ENCODE results near the gene AIFM1. TPM values are rescaled to one million over a fixed set of nuclear protein-coding genes. Genes with fewer than 3 reads are reported as not detected.

AIFM1 gene
- total and polyA plus RNA-seq, 2 experiments from 2014 or later = 29.6 to 47.3 TPM

- Histone ChIP-seq H3K4me2 (no peak overlapping the region), H3K4me3 (no peak overlapping the region), H2AFZ (no peak overlapping the region), H3K9me2 (ENCODE audit: insufficient read depth) (no peaks in the 10 kb centered on the region), H3K27me3 (ENCODE audit: insufficient read depth) (no peaks in the 10 kb centered on the region), H3F3A (replicated peaks; ENCODE audit: low read depth) (no peaks in the 10 kb centered on the region), H3K4me1 (ENCODE audit: insufficient read depth) (no peaks in the 10 kb centered on the region), H4K20me1 (replicated peaks; ENCODE audit: insufficient read depth) (no peaks in the 10 kb centered on the region), H3K27ac (ENCODE audit: low read depth) (no peak overlapping the region), H3K36me3 (ENCODE audit: insufficient read depth) (no peaks in the 10 kb centered on the region; the same call in 1 of the 2 replicates), H3K79me2 (replicated peaks; ENCODE audit: insufficient read depth) (no peaks in the 10 kb centered on the region)
- Mint-ChIP-seq H3K27me3 (ENCODE audit: insufficient read depth, low read depth, poor library complexity) (peaks cover under 1% of the 10 kb centered on the region), H3K4me1 (peaks cover 6% of the 10 kb centered on the region), H3K36me3 (ENCODE audit: low read depth) (peaks cover 33% of the 10 kb centered on the region), H3K27ac (no peak overlapping the region), H3K9me3 (no peaks in the 10 kb centered on the region), H3K4me3 (no peak overlapping the region)
- TF ChIP-seq EZH2phosphoT487 (IDR thresholded peaks at IDR 0.05; ENCODE audit: unreplicated experiment) (no peak), POLR2AphosphoS5 (IDR thresholded peaks at IDR 0.05; ENCODE audit: low read depth) (no peak), ZNF331 (CRISPR knock-in tag; IDR thresholded peaks at IDR 0.05; ENCODE audit: low read depth) (no peak), STAT1 (IDR thresholded peaks at IDR 0.05; ENCODE audit: unreplicated experiment) (no peak), ZNF114 (CRISPR knock-in tag; IDR thresholded peaks at IDR 0.05) (no peak), NANOG (IDR thresholded peaks at IDR 0.05; ENCODE audit: borderline replicate concordance) (no peak), EZH2 (IDR thresholded peaks at IDR 0.05; ENCODE audit: low read depth, unreplicated experiment) (no peak), REST (IDR thresholded peaks at IDR 0.05; ENCODE audit: unreplicated experiment) (no peak), ZNF462 (CRISPR knock-in tag; IDR thresholded peaks at IDR 0.05) (no peak), CREB1 (CRISPR knock-in tag; IDR thresholded peaks at IDR 0.05; ENCODE audit: low read depth) (no peak), JUNB (IDR thresholded peaks at IDR 0.05; ENCODE audit: unreplicated experiment) (no peak), CTCF (conservative IDR thresholded peaks at IDR 0.05; ENCODE audit: low read depth in 2 of 2) (no peak)
- TF ChIP-seq, protein P1, sequence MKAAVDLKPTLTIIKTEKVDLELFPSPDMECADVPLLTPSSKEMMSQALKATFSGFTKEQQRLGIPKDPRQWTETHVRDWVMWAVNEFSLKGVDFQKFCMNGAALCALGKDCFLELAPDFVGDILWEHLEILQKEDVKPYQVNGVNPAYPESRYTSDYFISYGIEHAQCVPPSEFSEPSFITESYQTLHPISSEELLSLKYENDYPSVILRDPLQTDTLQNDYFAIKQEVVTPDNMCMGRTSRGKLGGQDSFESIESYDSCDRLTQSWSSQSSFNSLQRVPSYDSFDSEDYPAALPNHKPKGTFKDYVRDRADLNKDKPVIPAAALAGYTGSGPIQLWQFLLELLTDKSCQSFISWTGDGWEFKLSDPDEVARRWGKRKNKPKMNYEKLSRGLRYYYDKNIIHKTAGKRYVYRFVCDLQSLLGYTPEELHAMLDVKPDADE (IDR thresholded peaks at IDR 0.05) = no peak
- no peak for ATAC-seq
- no peak for DNase-seq (ENCODE audit: low spot score)
These were observed 29.1 kb downstream of the AIFM1 start for GRCh38 chrX:130136496-130136895.

Data from GM23338 (cell line).